Coronary artery (tissue), 2 donors: ENCODE results near the gene ZBTB7C.

Experiments
- DNase-seq: peaks from one replicate; pipeline ENCODE4 v3.0.0-alpha.2; 2017; ENCODE audit warnings: low spot score
- H3K27ac ChIP-seq, 2 donors: fragments of 200-600 bp; sonication (generic); one replicate each; pipeline ENCODE4 v1.5.1; 2016 to 2019
- H3K4me3 ChIP-seq: fragments of 200-600 bp; sonication (generic); 2 replicates; pipeline ENCODE4 v1.5.1; 2016; ENCODE audit warnings: mild to moderate bottlenecking, moderate library complexity
- CTCF ChIP-seq: fragments of 200-600 bp; sonication (generic); IDR thresholded peaks from one replicate; pipeline ENCODE4 v1.5.1; 2019; ENCODE audit warnings: antibody characterized with exemption

ZBTB7C gene

GRCh38 chr18:48321121-48321520, 88.1 kb downstream of the ZBTB7C start:
- no peak overlapping the region for H3K4me3 ChIP-seq
- TF ChIP-seq CTCF, result no peak
- no peak overlapping the region for H3K27ac ChIP-seq
- DNase-seq, result no peak

- TF ChIP-seq CTCF, result no peak
- no peak overlapping the region for H3K4me3 ChIP-seq
- peak overlapping the region in 1 of 2 donors; percentile 15 for H3K27ac ChIP-seq
- no peak for DNase-seq
These were observed 88.6 kb downstream of the ZBTB7C start for GRCh38 chr18:48320639-48320945.

- DNase-seq, result no peak
- H3K27ac ChIP-seq, result peak overlapping the region in 1 of 2 donors; percentile 15
- TF ChIP-seq CTCF, result no peak
- no peak overlapping the region for H3K4me3 ChIP-seq
These were observed 89.2 kb downstream of the ZBTB7C start for GRCh38 chr18:48319801-48320638.

GRCh38 chr18:48318436-48318835, 90.7 kb downstream of the ZBTB7C start:
- no peak overlapping the region for H3K4me3 ChIP-seq
- DNase-seq, result no peak
- TF ChIP-seq CTCF, result no peak
- H3K27ac ChIP-seq, result no peak overlapping the region

GRCh38 chr18:48317781-48318381, 91.3 kb downstream of the ZBTB7C start:
- Histone ChIP-seq H3K4me3 (no peak overlapping the region), H3K27ac (no peak overlapping the region)
- TF ChIP-seq CTCF, result no peak
- no peak for DNase-seq

GRCh38 chr18:48316177-48316576, 93.0 kb downstream of the ZBTB7C start:
- no peak for TF ChIP-seq CTCF
- DNase-seq, result no peak
- Histone ChIP-seq H3K4me3 (no peak overlapping the region), H3K27ac (no peak overlapping the region)

GRCh38 chr18:48314690-48315089, 94.5 kb downstream of the ZBTB7C start:
- no peak for TF ChIP-seq CTCF
- DNase-seq, result no peak
- Histone ChIP-seq H3K27ac (no peak overlapping the region), H3K4me3 (no peak overlapping the region)
